BJ (cell line): ENCODE data around the gene FGFR4. TPM values are rescaled to one million over a fixed set of nuclear protein-coding genes. Genes with fewer than 3 reads are reported as not detected.

Source experiments
- CTCF ChIA-PET: fragments of 350-600 bp; formaldehyde crosslinking; extraction: SDS; loops from one replicate; lab custom pipeline; 2021; ENCODE audit warnings: antibody characterized with exemption, inconsistent platforms; lab: Yijun Ruan, JAX
- POLR2A ChIA-PET: fragments of 300-600 bp; sonication (Branson Sonifier 250); formaldehyde crosslinking; extraction: SDS; loops from one replicate; lab custom pipeline; 2021; ENCODE audit warnings: antibody characterized with exemption; lab: Charles Lee
- DNase-seq: peaks from one replicate; pipeline ENCODE4 v3.0.0-alpha.2; 2011; ENCODE audit warnings: low read depth
- H3K27me3 ChIP-seq: 2 replicates; pipeline ENCODE4 v1.6.0; 2011; ENCODE audit warnings: low read length; ENCODE audit not compliant: control insufficient read depth, insufficient read depth
- H3K36me3 ChIP-seq: 2 replicates; pipeline ENCODE4 v1.5.1; 2011; ENCODE audit warnings: low read length; ENCODE audit not compliant: control insufficient read depth, insufficient read depth
- H3K4me3 ChIP-seq: 2 replicates; pipeline ENCODE4 v1.5.1; 2011; ENCODE audit warnings: low read depth, mild to moderate bottlenecking, control low read depth, low read length
- polyA plus RNA-seq: library from polyadenylated mRNA; depleted of rRNA; stranded (reverse); fragments of >200 nt; gene quantifications from 2 replicates; pipeline ENCODE4 v1.2.3, GENCODE V29; 2011
- TF ChIP-seq, protein P1 (sequence below): IDR thresholded peaks from 2 replicates; pipeline ENCODE4 v1.5.1; 2011; ENCODE audit warnings: low read depth, mild to moderate bottlenecking, control low read depth, inconsistent platforms, low read length, moderate library complexity; ENCODE audit not compliant: insufficient read depth

The FGFR4 gene
- polyA plus RNA-seq, 1 experiment: 0.12 TPM

DNA sequence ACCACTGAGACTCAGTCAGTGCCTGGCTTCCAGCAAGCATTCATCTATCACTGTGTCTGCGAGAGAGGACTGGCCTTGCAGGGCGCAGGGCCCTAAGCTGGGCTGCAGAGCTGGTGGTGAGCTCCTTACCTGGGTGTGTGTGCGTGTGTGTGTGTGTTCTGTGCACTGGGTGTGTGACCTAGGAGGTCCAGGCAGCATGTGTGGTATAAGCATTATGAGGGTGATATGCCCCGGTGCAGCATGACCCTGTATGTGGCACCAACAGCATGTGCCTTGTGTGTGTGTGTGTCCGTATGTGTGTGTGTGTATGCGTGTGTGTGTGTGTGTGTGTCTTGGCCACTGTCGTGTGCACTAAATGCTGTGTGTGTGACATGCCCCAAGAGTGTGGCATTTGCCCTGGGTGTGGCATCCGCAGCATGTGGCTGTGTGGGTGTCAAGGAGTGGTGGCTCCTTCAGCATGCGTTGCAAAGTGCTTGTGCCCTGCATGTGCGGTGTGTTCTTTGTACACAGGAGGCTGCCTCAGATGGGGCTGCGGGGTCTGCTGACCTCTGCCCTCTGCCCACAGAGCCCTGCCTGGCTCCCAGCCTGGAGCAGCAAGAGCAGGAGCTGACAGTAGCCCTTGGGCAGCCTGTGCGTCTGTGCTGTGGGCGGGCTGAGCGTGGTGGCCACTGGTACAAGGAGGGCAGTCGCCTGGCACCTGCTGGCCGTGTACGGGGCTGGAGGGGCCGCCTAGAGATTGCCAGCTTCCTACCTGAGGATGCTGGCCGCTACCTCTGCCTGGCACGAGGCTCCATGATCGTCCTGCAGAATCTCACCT lies 3.3 kb downstream of the FGFR4 start:
- DNase-seq: no peak
- peaks cover 6% of the 10 kb centered on the region; the same call in 1 of the 2 replicates for H3K27me3 ChIP-seq
- ChIA-PET CTCF (interaction anchor here (1.3 to 6.8 kb wide), 2 partner anchors 8 to 22 kb away, joined by 6 to 33 read pairs; no protein-coding TSS in a partner anchor), POLR2A (no interaction called here)
- H3K36me3 ChIP-seq: no peaks in the 10 kb centered on the region
- H3K4me3 ChIP-seq: no peak overlapping the region
- TF ChIP-seq, protein P1, sequence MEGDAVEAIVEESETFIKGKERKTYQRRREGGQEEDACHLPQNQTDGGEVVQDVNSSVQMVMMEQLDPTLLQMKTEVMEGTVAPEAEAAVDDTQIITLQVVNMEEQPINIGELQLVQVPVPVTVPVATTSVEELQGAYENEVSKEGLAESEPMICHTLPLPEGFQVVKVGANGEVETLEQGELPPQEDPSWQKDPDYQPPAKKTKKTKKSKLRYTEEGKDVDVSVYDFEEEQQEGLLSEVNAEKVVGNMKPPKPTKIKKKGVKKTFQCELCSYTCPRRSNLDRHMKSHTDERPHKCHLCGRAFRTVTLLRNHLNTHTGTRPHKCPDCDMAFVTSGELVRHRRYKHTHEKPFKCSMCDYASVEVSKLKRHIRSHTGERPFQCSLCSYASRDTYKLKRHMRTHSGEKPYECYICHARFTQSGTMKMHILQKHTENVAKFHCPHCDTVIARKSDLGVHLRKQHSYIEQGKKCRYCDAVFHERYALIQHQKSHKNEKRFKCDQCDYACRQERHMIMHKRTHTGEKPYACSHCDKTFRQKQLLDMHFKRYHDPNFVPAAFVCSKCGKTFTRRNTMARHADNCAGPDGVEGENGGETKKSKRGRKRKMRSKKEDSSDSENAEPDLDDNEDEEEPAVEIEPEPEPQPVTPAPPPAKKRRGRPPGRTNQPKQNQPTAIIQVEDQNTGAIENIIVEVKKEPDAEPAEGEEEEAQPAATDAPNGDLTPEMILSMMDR: no peak

DNA sequence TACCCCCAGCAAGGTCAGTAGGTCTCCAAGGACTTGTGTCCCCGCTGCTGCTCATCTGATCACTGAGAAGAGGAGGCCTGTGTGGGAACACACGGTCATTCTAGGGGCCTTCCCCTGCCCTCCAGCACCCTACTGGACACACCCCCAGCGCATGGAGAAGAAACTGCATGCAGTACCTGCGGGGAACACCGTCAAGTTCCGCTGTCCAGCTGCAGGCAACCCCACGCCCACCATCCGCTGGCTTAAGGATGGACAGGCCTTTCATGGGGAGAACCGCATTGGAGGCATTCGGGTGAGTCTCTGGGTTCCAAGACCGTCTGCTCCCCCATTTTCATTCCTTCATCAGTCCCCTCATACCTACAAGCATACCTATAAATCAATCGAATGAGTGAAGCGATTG lies 4.1 kb downstream of the FGFR4 start:
- TF ChIP-seq, protein P1: no peak
- Histone ChIP-seq H3K36me3 (no peaks in the 10 kb centered on the region), H3K27me3 (peaks cover 4% of the 10 kb centered on the region; the same call in 1 of the 2 replicates), H3K4me3 (no peak overlapping the region)
- no peak for DNase-seq
- POLR2A ChIA-PET: no interaction called here
- CTCF ChIA-PET: interaction anchor here (6.8 kb wide), 1 partner anchor 21 kb away, joined by 33 read pairs; no protein-coding TSS in a partner anchor

DNA sequence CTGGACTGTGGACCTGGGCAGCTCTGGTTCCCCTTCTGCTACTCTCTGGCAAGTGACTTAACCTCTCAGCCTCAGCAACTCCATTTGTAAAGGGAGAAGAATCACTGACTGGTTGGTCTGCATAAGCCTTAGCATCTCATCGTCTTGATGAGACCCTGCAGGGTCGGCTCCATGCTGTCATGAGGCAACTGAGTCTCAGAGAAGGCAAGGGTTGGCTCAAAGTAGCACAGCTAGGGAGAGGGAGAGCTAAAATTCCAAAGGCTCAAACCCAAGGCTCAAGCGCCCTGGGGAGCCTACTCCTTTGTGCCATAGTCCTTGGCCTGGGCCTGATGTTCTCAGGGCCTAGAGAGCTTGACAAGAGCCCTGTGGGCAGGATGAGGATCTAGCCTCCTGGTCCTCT lies 4.5 kb downstream of the FGFR4 start:
- no peak for DNase-seq
- peaks cover 4% of the 10 kb centered on the region; the same call in 1 of the 2 replicates for H3K27me3 ChIP-seq
- CTCF ChIA-PET: interaction anchor here (2.0 to 6.8 kb wide), 2 partner anchors 19 to 21 kb away, joined by 8 to 33 read pairs; no protein-coding TSS in a partner anchor
- H3K36me3 ChIP-seq: no peaks in the 10 kb centered on the region
- TF ChIP-seq, protein P1: no peak
- H3K4me3 ChIP-seq: no peak overlapping the region
- POLR2A ChIA-PET: no interaction called here

DNA sequence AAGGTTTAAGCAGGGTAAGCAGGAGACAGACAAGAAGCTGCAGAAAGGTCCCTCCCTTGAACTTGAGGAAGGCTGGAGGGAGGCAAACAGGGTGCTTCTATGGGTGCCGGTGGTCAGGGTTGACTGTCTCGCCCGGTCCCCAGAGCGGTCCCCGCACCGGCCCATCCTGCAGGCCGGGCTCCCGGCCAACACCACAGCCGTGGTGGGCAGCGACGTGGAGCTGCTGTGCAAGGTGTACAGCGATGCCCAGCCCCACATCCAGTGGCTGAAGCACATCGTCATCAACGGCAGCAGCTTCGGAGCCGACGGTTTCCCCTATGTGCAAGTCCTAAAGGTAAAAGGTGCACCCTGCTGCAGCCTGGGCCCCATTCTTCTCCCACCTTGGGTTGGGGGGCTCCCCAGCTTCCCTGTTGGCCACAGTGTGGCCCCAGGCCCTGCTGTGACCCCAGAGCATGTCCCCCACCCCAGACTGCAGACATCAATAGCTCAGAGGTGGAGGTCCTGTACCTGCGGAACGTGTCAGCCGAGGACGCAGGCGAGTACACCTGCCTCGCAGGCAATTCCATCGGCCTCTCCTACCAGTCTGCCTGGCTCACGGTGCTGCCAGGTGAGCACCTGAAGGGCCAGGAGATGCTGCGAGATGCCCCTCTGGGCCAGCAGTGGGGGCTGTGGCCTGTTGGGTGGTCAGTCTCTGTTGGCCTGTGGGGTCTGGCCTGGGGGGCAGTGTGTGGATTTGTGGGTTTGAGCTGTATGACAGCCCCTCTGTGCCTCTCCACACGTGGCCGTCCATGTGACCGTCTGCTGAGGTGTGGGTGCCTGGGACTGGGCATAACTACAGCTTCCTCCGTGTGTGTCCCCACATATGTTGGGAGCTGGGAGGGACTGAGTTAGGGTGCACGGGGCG lies 5.7 kb downstream of the FGFR4 start:
- CTCF ChIA-PET: interaction anchor here (2.0 to 6.8 kb wide), 2 partner anchors 20 kb away, joined by 8 to 33 read pairs; no protein-coding TSS in a partner anchor
- DNase-seq: no peak

More for the DNA sequence above, 5.7 kb downstream of the FGFR4 start:
- H3K4me3 ChIP-seq: no peak overlapping the region
- TF ChIP-seq, protein P1: no peak
- no peaks in the 10 kb centered on the region for H3K36me3 ChIP-seq
- POLR2A ChIA-PET: no interaction called here
- H3K27me3 ChIP-seq: 0 out of 2 replicates have a peak, but pooled peaks cover 4% of the 10 kb centered on the region
